Peyer's patch (tissue), 4 donors: ENCODE results near the gene THRA.

Experiments
- POLR2A ChIP-seq, 2 donors: fragments of 450-650 bp; IDR thresholded peaks; one replicate each; pipeline ENCODE4 v1.5.1; 2017; ENCODE audit warnings: antibody characterized with exemption in 2 of 2, mild to moderate bottlenecking in 2 of 2, moderate library complexity in 2 of 2
- TF ChIP-seq, protein P1 (sequence below), 6 experiments: fragments of 450-650 bp in 4 of 6; fragments of 200-600 bp in 2 of 6; sonication (generic) in 1 of 6; IDR thresholded peaks; one replicate each; pipeline ENCODE4 v1.5.1; 2017 to 2019; ENCODE audit warnings: antibody characterized with exemption in 6 of 6, mild to moderate bottlenecking in 3 of 6, moderate library complexity in 1 of 6

DNA sequence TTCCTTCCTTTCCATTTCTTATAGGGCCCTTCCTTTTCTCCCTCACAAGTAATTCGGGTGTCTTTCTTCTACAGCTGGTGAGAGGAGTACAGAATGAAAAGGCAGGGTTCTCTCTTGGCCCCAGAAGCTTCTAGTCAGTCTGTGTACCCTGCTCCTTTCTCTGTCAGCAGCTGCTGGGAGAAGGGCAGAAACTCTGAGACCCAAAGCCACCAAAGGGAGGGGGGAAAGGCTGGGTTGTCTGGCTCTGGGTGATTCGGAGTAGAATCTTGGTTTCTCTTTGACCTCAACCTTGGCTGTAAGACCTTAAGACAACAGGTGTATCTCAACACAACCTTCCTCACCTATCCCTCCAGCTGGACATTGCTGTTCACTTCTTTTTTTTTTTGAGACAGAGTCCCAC is 40.9 kb downstream of the THRA start:
- TF ChIP-seq, protein P1, sequence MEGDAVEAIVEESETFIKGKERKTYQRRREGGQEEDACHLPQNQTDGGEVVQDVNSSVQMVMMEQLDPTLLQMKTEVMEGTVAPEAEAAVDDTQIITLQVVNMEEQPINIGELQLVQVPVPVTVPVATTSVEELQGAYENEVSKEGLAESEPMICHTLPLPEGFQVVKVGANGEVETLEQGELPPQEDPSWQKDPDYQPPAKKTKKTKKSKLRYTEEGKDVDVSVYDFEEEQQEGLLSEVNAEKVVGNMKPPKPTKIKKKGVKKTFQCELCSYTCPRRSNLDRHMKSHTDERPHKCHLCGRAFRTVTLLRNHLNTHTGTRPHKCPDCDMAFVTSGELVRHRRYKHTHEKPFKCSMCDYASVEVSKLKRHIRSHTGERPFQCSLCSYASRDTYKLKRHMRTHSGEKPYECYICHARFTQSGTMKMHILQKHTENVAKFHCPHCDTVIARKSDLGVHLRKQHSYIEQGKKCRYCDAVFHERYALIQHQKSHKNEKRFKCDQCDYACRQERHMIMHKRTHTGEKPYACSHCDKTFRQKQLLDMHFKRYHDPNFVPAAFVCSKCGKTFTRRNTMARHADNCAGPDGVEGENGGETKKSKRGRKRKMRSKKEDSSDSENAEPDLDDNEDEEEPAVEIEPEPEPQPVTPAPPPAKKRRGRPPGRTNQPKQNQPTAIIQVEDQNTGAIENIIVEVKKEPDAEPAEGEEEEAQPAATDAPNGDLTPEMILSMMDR (IDR thresholded peaks at IDR 0.05) = no peak
- TF ChIP-seq POLR2A (IDR thresholded peaks at IDR 0.05) = no peak
